Fibroblast of peridontal ligament (primary cell): ENCODE results near the gene CD44.

Source experiments
- DNase-seq: peaks from one replicate; pipeline ENCODE4 v3.0.0-alpha.2; 2010; ENCODE audit errors: extremely low read depth

Gene CD44

GRCh38 chr11:35112056-35112845 is 26.7 kb upstream of the CD44 start:
- no peak for DNase-seq

- DNase-seq: no peak
These were observed 26.2 kb upstream of the CD44 start for GRCh38 chr11:35112846-35113105.

DNA sequence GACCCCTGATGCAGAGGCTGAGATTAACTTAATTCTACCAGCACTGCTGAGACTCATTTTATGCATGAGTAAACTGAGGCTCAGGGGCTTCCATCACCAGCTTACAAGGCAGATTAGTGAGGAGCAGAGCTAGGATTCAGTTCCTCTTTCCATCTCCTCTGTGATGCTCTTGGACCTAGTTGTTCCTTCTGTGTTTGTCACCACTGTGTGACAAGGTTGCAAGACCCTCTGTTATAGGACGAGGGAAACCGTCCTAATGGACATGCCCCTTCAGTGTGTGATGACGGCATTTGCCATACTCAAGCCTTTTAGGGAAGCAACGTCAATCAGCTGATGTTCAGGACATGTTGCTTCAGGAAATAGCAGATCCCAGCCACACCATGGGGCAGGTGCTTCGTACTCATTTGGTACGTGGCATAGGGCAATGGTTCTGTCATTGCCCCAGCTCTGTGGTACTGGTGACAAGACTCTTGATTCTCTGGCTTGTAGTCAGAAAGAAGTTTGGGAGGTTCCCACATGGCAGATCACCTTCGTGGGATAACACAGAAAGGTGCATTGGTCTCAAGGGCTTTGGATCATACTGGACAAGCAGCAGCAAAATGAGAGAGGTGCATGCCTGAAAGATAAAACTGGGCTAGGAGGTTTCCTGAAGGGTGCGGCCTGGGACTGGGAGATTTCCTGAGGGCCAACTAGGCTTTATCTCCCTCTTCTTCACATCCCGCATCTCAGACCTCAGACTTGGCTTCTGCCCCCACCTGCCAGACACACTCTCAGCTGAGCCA is 23.9 kb upstream of the CD44 start:
- DNase-seq: no peak

DNA sequence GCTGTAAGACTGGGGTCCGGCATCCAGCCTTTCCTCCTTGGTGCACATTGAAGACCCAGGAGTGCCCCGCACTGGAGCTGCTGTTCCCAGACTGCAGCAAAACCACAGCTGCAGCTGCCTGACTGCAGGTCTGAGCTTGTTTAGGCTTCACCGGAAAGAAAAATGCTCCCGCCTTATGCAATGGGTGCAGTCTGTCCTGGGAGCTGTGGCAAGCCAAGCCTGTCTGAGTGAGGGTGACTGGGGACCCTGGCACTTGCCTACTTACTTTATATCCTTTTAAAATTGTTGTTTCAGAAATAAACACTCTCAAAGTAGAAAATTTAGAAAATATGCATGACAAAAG is 23.3 kb upstream of the CD44 start:
- DNase-seq: no peak

- no peak for DNase-seq
These were observed 22.7 kb upstream of the CD44 start for GRCh38 chr11:35116245-35116644.

GRCh38 chr11:35116762-35117640 is 22.0 kb upstream of the CD44 start:
- peak; percentile 61 for DNase-seq

- no peak for DNase-seq
These were observed 20.1 kb upstream of the CD44 start for GRCh38 chr11:35118906-35119305.

DNA sequence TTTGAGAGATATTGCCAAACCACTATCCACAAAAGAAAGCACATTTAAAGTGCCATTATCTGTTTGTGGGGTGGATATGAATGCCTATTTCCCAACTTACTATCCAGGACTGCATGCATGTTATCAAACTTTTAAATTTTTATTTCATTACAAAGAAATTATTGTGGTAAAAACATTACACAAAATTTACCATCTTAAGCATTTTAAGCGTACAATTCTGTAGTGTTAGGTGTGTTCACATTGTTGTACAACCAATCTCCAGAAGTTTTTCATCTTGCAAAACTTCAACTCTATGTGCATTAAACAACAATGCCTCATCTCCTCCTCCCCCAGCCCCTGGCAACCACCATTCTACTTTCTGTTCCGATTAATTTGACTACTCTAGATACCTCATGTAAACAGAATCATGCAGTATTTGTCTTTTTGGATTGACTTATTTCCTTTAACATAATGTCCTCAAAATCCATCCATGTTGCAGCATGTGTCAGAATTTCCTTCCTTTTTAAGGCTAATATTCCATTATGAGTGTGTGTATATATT is 17.6 kb upstream of the CD44 start:
- no peak for DNase-seq

DNA sequence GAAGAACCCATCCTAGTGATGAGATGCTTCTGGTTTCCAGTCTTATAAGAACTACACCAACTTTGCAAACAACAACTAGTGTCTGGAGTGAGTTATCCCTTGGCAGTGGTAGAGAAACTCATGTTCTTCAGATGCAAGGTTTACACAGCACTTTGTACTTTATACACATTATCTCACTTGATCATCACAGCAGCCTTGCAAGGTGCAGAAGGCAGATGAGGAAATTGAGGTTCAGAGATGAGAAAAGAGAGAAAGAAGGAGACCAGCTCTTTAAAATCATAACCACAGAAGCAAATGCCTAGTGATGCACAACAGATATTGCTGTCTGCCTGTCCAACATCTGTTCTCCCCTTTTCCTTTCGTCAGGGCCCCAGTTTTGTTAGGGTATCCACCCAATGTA is 16.7 kb upstream of the CD44 start:
- no peak for DNase-seq

DNA sequence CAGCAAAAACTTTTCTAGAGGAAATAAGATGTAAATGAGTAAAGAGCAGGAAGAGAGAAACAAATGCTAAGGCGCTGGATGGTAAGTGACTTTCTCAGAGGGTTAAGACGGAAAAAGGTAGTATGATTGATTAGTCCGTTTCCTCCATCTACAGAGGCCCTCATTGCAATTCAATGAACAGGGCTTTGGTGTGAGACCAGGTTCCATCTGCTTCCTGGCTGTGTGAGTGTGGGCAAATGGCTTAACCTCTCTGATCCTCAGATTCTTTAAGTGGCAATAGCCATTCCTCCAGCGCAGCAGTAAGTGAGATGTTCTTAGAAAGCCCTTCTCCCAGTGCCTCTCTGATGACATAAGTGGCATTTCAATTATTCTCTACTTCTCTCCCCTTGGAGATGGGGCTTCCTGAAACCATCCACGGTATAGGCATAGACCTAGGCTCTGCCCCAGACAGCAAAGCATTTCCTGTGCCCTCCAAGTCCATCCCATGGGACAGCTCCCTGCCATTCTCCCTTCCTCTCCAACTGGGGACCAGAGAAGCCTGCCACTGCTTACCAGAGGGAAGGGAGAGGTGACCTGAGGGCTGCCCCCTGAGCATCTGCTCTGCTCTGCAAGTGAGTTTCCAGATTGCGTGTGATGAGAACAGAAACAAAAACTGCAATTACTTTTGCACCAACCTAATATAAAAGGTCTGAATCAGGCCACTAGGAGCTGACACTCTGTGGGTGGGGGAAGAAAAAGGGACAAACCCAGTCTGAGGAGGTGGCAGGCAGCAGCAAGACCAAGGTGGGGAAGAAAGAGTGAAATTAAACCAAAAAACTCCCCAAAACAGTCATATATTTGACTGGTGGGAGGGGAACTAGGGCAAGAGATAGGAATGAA is 12.7 kb upstream of the CD44 start:
- DNase-seq: no peak

- no peak for DNase-seq
These were observed 11.9 kb upstream of the CD44 start for GRCh38 chr11:35126879-35127581.

- no peak for DNase-seq
These were observed 11.4 kb upstream of the CD44 start for GRCh38 chr11:35127619-35128018.

- no peak for DNase-seq
These were observed 7.9 kb upstream of the CD44 start for GRCh38 chr11:35131094-35131493.

- DNase-seq: no peak
These were observed 7.1 kb upstream of the CD44 start for GRCh38 chr11:35131886-35132285.

GRCh38 chr11:35133656-35134055 is 5.3 kb upstream of the CD44 start:
- DNase-seq: no peak

DNA sequence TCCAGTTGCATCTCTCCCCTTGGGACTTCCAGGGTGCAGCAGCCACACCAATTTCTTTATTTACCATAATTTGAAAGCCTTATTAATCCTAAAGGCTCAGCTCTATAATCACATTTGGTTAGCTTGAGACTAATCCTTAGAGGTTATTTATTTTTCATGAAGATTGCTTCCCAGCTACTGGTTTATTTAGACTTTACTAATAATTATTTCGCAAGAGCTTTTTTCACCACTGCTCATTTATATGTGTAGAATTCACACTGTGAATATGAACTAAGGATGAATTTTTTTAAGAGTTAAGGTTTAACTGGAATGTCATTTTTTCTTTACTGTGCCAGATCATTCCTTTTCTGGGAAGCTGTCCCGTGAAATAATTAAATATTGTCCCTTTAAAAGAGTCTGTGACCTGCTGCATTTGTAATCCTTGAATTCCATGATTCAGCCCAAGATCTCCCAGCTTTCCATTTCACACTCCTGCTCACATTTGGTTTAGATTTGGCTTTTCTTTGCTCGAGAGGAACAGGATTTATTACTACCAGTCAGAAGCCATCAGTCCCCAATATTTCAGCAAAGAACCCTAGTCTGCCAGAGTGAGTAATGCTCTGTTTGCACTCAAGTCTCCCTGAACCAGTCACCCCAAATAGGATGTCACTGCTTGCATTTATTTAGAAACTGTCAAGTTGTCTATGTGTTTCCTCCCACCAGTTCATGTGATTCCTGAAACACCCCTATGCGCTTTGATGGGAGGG is 4.4 kb upstream of the CD44 start:
- peak; percentile 37 for DNase-seq

DNA sequence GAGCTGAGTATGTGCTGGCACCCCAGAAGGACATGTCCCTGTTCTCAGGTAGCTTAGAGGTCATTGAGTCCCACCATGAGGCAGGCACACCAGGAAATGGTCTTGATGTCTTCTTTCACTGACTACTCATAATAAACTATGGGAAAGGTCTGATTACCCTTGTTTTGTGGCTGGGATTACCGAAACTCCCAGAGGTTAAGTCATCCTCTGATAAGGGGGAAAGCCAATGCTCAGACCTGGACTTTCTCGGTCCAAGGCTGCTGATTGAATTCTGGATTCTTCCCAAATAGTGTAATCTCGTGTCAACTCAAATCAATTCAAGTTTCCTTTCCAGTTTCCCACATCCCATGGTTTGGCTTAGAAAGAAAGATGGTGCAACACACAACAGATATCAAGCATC is 3.7 kb upstream of the CD44 start:
- DNase-seq: peak; percentile 60

DNA sequence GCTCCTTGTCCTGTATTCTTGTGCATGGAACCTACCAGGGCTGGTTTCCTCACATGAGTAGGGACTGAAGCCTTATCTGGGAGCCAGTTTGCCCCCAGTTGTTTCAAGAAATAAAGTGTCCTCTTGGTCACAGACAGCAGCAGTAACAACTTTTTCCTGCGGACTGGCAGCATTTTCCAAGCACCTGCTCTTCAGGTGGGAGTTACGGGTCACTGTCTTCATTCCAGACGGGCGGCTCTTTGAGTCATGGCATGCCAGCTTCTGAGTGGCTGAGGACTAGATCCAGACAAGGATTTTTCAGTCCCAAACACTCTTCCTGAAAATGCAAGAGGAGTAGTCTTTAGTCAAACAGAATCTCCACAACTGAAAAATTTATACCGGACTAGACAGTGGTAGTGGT is 2.7 kb upstream of the CD44 start:
- DNase-seq: no peak

GRCh38 chr11:35138058-35138457 is 913 bp upstream of the CD44 start:
- DNase-seq: no peak

GRCh38 chr11:35138606-35138942 is 397 bp upstream of the CD44 start:
- peak; percentile 40 for DNase-seq
